HG02884 (cell line): ENCODE data around the gene COMMD9.

Source experiments
- ATAC-seq: cut with Tn5 transposase; IDR thresholded peaks from one replicate; pipeline ENCODE4 v1.9.1; 2021; ENCODE audit warnings: mild to moderate bottlenecking, moderate library complexity; ENCODE audit not compliant: unreplicated experiment

COMMD9 gene

GRCh38 chr11:36228689-36229088 is 60.5 kb downstream of the COMMD9 start:
- no peak for ATAC-seq

- ATAC-seq = no peak
Observed at GRCh38 chr11:36227044-36227443, 62.2 kb downstream of the COMMD9 start.

DNA sequence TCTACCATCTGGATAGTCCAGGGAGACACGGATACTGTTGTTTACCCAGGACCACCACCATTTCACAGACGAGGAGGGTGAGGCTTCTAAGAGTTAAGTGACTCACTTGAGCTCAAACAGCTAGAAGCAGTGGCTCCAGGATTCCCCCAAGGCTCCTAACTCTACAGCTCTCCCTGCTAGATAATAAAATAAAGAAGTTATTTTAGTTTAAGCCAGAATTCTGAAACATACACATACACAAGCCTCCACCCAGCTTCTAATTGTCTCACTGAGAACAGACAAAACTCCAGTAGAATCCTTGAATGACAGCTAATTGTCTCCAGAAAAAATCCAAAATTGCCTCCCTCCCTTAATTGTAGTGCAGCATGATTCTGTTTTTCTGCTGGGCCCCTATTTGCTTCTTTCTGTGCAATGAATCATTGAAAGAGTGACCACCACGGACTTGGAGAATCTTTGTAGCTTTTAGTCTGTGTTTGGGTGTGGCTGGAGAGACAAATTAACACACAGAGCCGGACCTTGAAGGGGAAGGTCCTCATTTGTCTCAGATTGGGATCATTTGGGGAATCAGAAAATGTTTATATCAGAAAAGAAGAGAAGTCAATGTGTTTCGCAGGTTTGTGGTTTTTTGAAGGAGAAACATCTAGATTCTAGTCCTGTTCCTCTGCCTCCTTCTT is 64.9 kb downstream of the COMMD9 start:
- ATAC-seq = no peak

- ATAC-seq = no peak
Observed at GRCh38 chr11:36222831-36223635, 66.2 kb downstream of the COMMD9 start.
